Uterus (tissue), 4 donors: ENCODE results near the gene AHI1. TPM values are rescaled to one million over a fixed set of nuclear protein-coding genes. Genes with fewer than 3 reads are reported as not detected.

Experiments
- DNase-seq, 2 donors: peaks; one replicate each; pipeline ENCODE4 v3.0.0-alpha.2; 2019 to 2020
- H3K27ac ChIP-seq, 2 donors: fragments of 200-600 bp; sonication (generic); 1 replicate in 1 of 2; 2 replicates in 1 of 2; pipeline ENCODE4 v1.5.1; 2016 to 2018
- H3K27me3 ChIP-seq, 2 donors: fragments of 200-600 bp; sonication (generic); one replicate each; pipeline ENCODE4 v1.5.1; 2018 to 2019; ENCODE audit warnings: control low read depth in 1 of 2
- H3K36me3 ChIP-seq, 2 donors: fragments of 200-600 bp; sonication (generic); one replicate each; pipeline ENCODE4 v1.5.1; 2019; ENCODE audit warnings: control low read depth in 1 of 2
- H3K4me1 ChIP-seq, 2 donors: fragments of 200-600 bp; sonication (generic); one replicate each; pipeline ENCODE4 v1.5.1; 2018 to 2019; ENCODE audit warnings: control low read depth in 1 of 2
- H3K4me3 ChIP-seq, 2 donors: fragments of 200-600 bp; sonication (generic); 1 replicate in 1 of 2; 2 replicates in 1 of 2; pipeline ENCODE4 v1.5.1; 2018 to 2019; ENCODE audit warnings: mild to moderate bottlenecking in 1 of 2
- H3K9me3 ChIP-seq, 2 donors: fragments of 200-600 bp; sonication (generic); one replicate each; pipeline ENCODE4 v1.5.1; 2019; ENCODE audit warnings: control low read depth in 1 of 2
- POLR2A ChIP-seq, 2 donors: fragments of 450-650 bp; IDR thresholded peaks; one replicate each; pipeline ENCODE4 v1.6.1; 2016; ENCODE audit warnings: antibody characterized with exemption in 2 of 2, mild to moderate bottlenecking in 1 of 2, moderate library complexity in 1 of 2
- intact Hi-C: fragments of 100-400 bp; cut with DNase I; formaldehyde crosslinking; loops from one replicate; pipeline ENCODE4 v1.15.1; 2023; ENCODE audit warnings: low total_unique reads
- total RNA-seq, 4 donors: library from RNA; depleted of rRNA in 3 of 4; stranded (reverse); fragments of >200 nt in 3 of 4; gene quantifications; one replicate each; pipeline versions ENCODE4 v1.1.0 to v1.2.4, GENCODE V29; 2014 to 2023
- TF ChIP-seq, protein P1 (sequence below), 4 experiments: fragments of 200-600 bp in 2 of 4; fragments of 450-650 bp in 2 of 4; sonication (generic) in 2 of 4; IDR thresholded peaks; one replicate each; pipeline ENCODE4 v1.5.1; 2016 to 2019; ENCODE audit warnings: antibody characterized with exemption in 4 of 4, mild to moderate bottlenecking in 2 of 4, moderate library complexity in 1 of 4
- donor health status: DM: yes; HTN: yes; CAD: no.

AHI1 gene
- total RNA-seq, 4 donors from 2014 or later = 43.5 to 85.1 (median 47.3) TPM

DNA sequence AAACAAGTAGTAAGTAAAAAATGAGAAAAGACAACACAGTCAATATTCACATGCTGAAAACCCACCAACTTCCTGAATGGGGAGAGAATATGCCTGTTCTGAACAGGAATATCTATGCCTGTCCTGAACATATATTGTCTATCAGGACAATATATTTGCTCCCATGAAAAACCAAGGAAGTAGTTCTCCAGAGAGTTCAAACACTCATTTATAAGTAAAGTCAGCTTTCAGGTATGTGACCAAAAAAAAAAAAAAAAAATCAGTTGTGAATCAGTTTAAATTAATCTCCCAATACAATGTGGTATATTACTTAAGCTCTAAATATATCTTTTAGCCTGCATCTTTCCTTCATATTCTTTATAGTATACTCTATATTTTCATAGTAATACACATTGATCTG, 197.0 kb downstream of the AHI1 start:
- no peaks in the 10 kb centered on the region for H3K4me1 ChIP-seq
- H3K27ac ChIP-seq = no peak overlapping the region
- H3K4me3 ChIP-seq = no peak overlapping the region
- TF ChIP-seq, protein P1, sequence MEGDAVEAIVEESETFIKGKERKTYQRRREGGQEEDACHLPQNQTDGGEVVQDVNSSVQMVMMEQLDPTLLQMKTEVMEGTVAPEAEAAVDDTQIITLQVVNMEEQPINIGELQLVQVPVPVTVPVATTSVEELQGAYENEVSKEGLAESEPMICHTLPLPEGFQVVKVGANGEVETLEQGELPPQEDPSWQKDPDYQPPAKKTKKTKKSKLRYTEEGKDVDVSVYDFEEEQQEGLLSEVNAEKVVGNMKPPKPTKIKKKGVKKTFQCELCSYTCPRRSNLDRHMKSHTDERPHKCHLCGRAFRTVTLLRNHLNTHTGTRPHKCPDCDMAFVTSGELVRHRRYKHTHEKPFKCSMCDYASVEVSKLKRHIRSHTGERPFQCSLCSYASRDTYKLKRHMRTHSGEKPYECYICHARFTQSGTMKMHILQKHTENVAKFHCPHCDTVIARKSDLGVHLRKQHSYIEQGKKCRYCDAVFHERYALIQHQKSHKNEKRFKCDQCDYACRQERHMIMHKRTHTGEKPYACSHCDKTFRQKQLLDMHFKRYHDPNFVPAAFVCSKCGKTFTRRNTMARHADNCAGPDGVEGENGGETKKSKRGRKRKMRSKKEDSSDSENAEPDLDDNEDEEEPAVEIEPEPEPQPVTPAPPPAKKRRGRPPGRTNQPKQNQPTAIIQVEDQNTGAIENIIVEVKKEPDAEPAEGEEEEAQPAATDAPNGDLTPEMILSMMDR (IDR thresholded peaks at IDR 0.05) = no peak
- TF ChIP-seq POLR2A (IDR thresholded peaks at IDR 0.05) = no peak
- intact Hi-C loops = no loop called here
- DNase-seq = no peak
- no peaks in the 10 kb centered on the region for H3K9me3 ChIP-seq
- no peaks in the 10 kb centered on the region for H3K27me3 ChIP-seq
- H3K36me3 ChIP-seq = no peaks in the 10 kb centered on the region

DNA sequence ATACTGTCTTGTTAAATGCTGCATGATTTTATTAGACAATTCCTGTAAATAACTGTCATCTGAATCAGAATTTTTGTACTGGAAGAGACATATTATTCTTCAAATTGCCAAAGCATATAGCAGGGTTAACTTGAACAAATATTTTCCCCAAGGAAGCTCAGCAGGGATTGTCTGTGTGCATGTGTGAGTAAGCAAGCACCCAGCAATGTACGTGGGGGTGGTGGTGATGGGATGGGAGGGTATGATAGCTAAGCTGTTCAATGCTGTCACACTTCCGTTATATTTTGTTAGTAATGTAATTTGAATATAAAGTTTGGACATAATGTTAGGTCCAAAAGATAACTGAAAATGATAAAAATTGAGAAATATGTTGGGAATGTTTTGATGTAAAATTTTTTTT, 198.3 kb downstream of the AHI1 start:
- H3K27me3 ChIP-seq = no peaks in the 10 kb centered on the region
- no peak overlapping the region for H3K4me3 ChIP-seq
- H3K4me1 ChIP-seq = no peaks in the 10 kb centered on the region
- no peaks in the 10 kb centered on the region for H3K9me3 ChIP-seq
- intact Hi-C loops = no loop called here
- no peak overlapping the region for H3K27ac ChIP-seq
- TF ChIP-seq POLR2A (IDR thresholded peaks at IDR 0.05) = no peak
- TF ChIP-seq, protein P1 (IDR thresholded peaks at IDR 0.05) = no peak
- H3K36me3 ChIP-seq = no peaks in the 10 kb centered on the region
- DNase-seq = no peak

DNA sequence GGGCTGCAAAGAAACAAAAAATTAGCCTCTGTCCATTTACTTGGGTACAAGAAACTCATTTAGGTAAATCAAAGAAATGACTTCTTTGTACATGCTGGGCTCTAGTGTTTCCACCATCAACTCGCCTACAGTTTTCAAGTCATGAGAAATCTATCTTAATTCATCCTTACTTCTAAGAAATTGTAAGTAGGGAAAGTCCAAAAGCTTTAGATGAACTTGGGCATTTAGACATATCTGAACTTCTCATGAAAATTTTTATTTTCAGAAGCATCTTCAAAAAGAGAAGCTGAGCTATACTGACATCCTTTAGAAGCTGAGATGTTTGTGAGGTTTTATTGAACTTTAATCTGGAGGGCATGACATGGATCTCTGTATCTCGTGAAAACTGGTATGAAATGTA, 199.1 kb downstream of the AHI1 start:
- no peaks in the 10 kb centered on the region for H3K27me3 ChIP-seq
- intact Hi-C loops = no loop called here
- no peaks in the 10 kb centered on the region for H3K4me1 ChIP-seq
- no peak for DNase-seq
- TF ChIP-seq POLR2A (IDR thresholded peaks at IDR 0.05) = no peak
- TF ChIP-seq, protein P1 (IDR thresholded peaks at IDR 0.05) = no peak
- no peak overlapping the region for H3K27ac ChIP-seq
- no peak overlapping the region for H3K4me3 ChIP-seq
- H3K36me3 ChIP-seq = no peaks in the 10 kb centered on the region
- H3K9me3 ChIP-seq = no peaks in the 10 kb centered on the region

DNA sequence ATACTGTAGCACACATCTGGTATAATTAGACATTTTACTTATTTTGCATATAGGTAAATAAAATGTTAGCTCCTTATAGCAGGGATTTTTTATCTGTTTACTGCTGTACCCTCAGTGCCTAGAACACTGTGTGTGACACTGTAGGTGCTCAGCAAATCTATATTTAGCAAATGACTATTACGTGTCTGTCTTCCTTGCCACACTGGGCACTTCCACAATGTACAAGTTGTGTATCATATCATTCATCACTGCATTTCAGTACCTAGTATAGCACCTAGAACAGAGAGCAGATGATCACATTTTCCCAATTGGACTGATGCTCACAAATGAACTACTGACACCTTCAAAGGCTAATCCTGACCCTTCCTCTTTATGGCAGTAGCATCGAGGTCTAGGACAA, 200.8 kb downstream of the AHI1 start:
- Histone ChIP-seq H3K4me1 (no peaks in the 10 kb centered on the region), H3K27me3 (no peaks in the 10 kb centered on the region), H3K27ac (no peak overlapping the region), H3K36me3 (no peaks in the 10 kb centered on the region), H3K9me3 (no peaks in the 10 kb centered on the region), H3K4me3 (no peak overlapping the region)
- intact Hi-C loops = no loop called here
- no peak for TF ChIP-seq POLR2A (IDR thresholded peaks at IDR 0.05)
- TF ChIP-seq, protein P1 (IDR thresholded peaks at IDR 0.05) = no peak
- DNase-seq = no peak

DNA sequence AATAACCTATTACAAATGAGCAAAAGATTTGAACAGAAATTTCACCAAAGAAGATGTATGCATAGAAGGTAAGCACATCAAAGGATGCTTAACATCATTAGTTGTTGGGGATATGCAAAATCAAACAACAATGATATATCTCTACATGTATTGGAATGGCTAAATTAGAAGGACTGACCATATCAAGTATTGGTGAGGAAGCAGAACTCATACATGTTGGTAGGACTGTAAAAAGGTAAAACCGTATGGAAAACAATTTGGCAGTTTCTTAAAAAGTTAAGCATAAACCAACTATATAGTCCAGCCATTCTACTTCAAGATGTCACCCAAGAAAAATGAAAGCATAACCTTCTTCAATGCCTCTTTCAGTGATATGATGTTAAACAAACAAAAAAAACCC, 202.5 kb downstream of the AHI1 start:
- no peak for TF ChIP-seq POLR2A (IDR thresholded peaks at IDR 0.05)
- TF ChIP-seq, protein P1 (IDR thresholded peaks at IDR 0.05) = no peak
- H3K27me3 ChIP-seq = no peaks in the 10 kb centered on the region
- no peak for DNase-seq
- no peak overlapping the region for H3K4me3 ChIP-seq
- no peaks in the 10 kb centered on the region for H3K36me3 ChIP-seq
- no peak overlapping the region for H3K27ac ChIP-seq
- no peaks in the 10 kb centered on the region for H3K9me3 ChIP-seq
- H3K4me1 ChIP-seq = no peaks in the 10 kb centered on the region
- intact Hi-C loops = no loop called here
